ENCODE data around the gene NEUROD2. TPM values are rescaled to one million over a fixed set of nuclear protein-coding genes. Genes with fewer than 3 reads are reported as not detected.

The NEUROD2 gene
- total RNA-seq, 1 donor from 2014 or later, result not detected

- H3K36me3 ChIP-seq (ENCODE audit: insufficient read depth, low read length), result no peaks in the 10 kb centered on the region
- no peaks in the 10 kb centered on the region for H4K20me1 ChIP-seq (ENCODE audit: insufficient read depth, low read length)
- H3K9ac ChIP-seq (ENCODE audit: low read length), result no peak overlapping the region
- H3K27ac ChIP-seq (ENCODE audit: low read depth, low read length), result no peak overlapping the region
- H3K27me3 Mint-ChIP-seq (ENCODE audit: low read depth, unreplicated experiment), result peaks cover 37% of the 10 kb centered on the region
- H3K79me2 ChIP-seq (ENCODE audit: insufficient read depth, low read length), result peaks cover 3% of the 10 kb centered on the region
- H3K4me3 ChIP-seq (ENCODE audit: insufficient read depth, low read depth, low read length), result no peak overlapping the region
- H3K4me3 Mint-ChIP-seq (ENCODE audit: unreplicated experiment), result no peak overlapping the region
- TF ChIP-seq EZH2 (IDR thresholded peaks at IDR 0.05; ENCODE audit: insufficient read depth, low read length), result no peak
- no peak for TF ChIP-seq CTCF (IDR thresholded peaks at IDR 0.05; ENCODE audit: insufficient read depth, low read depth, low read length)
- no peak overlapping the region for H2AFZ ChIP-seq (ENCODE audit: low read depth, low read length)
- no peaks in the 10 kb centered on the region for H3K9me3 ChIP-seq (ENCODE audit: insufficient read depth, low read depth, low read length)
- FAIRE-seq, result no peak
- no peak for DNase-seq (ENCODE audit: low read depth)
- H3K4me1 ChIP-seq (ENCODE audit: insufficient read depth, low read length), result peaks cover 3% of the 10 kb centered on the region
- H3K4me1 Mint-ChIP-seq (ENCODE audit: low read depth, unreplicated experiment), result peaks cover 2% of the 10 kb centered on the region
- no peaks in the 10 kb centered on the region for H3K9me3 Mint-ChIP-seq (ENCODE audit: unreplicated experiment)
- H3K27ac Mint-ChIP-seq (ENCODE audit: unreplicated experiment), result no peak overlapping the region
- no peak overlapping the region for H3K4me2 ChIP-seq (ENCODE audit: low read length)
- H3K27me3 ChIP-seq (ENCODE audit: insufficient read depth, low read length), result peaks cover 37% of the 10 kb centered on the region
- H3K36me3 Mint-ChIP-seq (ENCODE audit: low read depth, unreplicated experiment), result no peaks in the 10 kb centered on the region
Observed at GRCh38 chr17:39632153-39632941, 24.6 kb upstream of the NEUROD2 start.

- H3K27ac ChIP-seq (ENCODE audit: low read depth, low read length), result no peak overlapping the region
- H3K9me3 Mint-ChIP-seq (ENCODE audit: unreplicated experiment), result no peaks in the 10 kb centered on the region
- no peak overlapping the region for H2AFZ ChIP-seq (ENCODE audit: low read depth, low read length)
- no peak overlapping the region for H3K27ac Mint-ChIP-seq (ENCODE audit: unreplicated experiment)
- peaks cover 43% of the 10 kb centered on the region for H3K27me3 ChIP-seq (ENCODE audit: insufficient read depth, low read length)
- H3K27me3 Mint-ChIP-seq (ENCODE audit: low read depth, unreplicated experiment), result peaks cover 41% of the 10 kb centered on the region
- no peaks in the 10 kb centered on the region for H4K20me1 ChIP-seq (ENCODE audit: insufficient read depth, low read length)
- peaks cover 5% of the 10 kb centered on the region for H3K4me1 ChIP-seq (ENCODE audit: insufficient read depth, low read length)
- H3K36me3 Mint-ChIP-seq (ENCODE audit: low read depth, unreplicated experiment), result no peaks in the 10 kb centered on the region
- H3K9me3 ChIP-seq (ENCODE audit: insufficient read depth, low read depth, low read length), result no peaks in the 10 kb centered on the region
- H3K4me3 Mint-ChIP-seq (ENCODE audit: unreplicated experiment), result no peak overlapping the region
- FAIRE-seq, result no peak
- H3K4me1 Mint-ChIP-seq (ENCODE audit: low read depth, unreplicated experiment), result peaks cover 2% of the 10 kb centered on the region
- DNase-seq (ENCODE audit: low read depth), result no peak
- no peaks in the 10 kb centered on the region for H3K79me2 ChIP-seq (ENCODE audit: insufficient read depth, low read length)
- TF ChIP-seq EZH2 (IDR thresholded peaks at IDR 0.05; ENCODE audit: insufficient read depth, low read length) (no peak), CTCF (IDR thresholded peaks at IDR 0.05; ENCODE audit: insufficient read depth, low read depth, low read length) (no peak)
- no peak overlapping the region for H3K4me2 ChIP-seq (ENCODE audit: low read length)
- H3K9ac ChIP-seq (ENCODE audit: low read length), result no peak overlapping the region
- no peaks in the 10 kb centered on the region for H3K36me3 ChIP-seq (ENCODE audit: insufficient read depth, low read length)
- H3K4me3 ChIP-seq (ENCODE audit: insufficient read depth, low read depth, low read length), result no peak overlapping the region
Observed at GRCh38 chr17:39631403-39631802, 23.7 kb upstream of the NEUROD2 start.

DNA sequence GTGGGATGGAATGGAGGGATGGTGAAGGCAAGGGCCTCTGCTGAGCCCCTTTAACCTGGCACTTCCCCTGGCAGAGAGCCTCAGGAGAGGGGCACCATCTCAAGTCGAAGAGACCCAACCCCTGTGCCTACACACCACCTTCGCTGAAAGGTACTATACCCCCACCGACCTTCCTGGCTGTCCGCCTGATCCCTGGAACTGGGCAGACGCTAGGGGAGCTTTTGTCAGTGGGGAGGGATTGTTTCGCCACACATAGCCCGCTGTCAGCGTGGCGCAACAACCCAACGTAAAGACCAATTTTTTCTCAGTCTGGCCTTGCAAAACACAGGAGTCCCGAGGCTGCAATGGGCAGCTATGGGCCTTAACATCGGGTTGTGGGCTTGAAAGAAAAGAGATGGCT is 22.2 kb upstream of the NEUROD2 start:
- H3K27ac Mint-ChIP-seq (ENCODE audit: unreplicated experiment), result no peak overlapping the region
- peaks cover 5% of the 10 kb centered on the region for H3K4me1 ChIP-seq (ENCODE audit: insufficient read depth, low read length)
- H2AFZ ChIP-seq (ENCODE audit: low read depth, low read length), result no peak overlapping the region
- H3K4me3 ChIP-seq (ENCODE audit: insufficient read depth, low read depth, low read length), result no peak overlapping the region
- FAIRE-seq (no peak), DNase-seq (ENCODE audit: low read depth) (no peak)
- H4K20me1 ChIP-seq (ENCODE audit: insufficient read depth, low read length), result no peaks in the 10 kb centered on the region
- H3K79me2 ChIP-seq (ENCODE audit: insufficient read depth, low read length), result no peaks in the 10 kb centered on the region
- peaks cover 2% of the 10 kb centered on the region for H3K4me1 Mint-ChIP-seq (ENCODE audit: low read depth, unreplicated experiment)
- no peaks in the 10 kb centered on the region for H3K36me3 Mint-ChIP-seq (ENCODE audit: low read depth, unreplicated experiment)
- no peak overlapping the region for H3K4me2 ChIP-seq (ENCODE audit: low read length)
- H3K27ac ChIP-seq (ENCODE audit: low read depth, low read length), result no peak overlapping the region
- H3K36me3 ChIP-seq (ENCODE audit: insufficient read depth, low read length), result no peaks in the 10 kb centered on the region
- H3K27me3 Mint-ChIP-seq (ENCODE audit: low read depth, unreplicated experiment), result peaks cover 56% of the 10 kb centered on the region
- no peak overlapping the region for H3K4me3 Mint-ChIP-seq (ENCODE audit: unreplicated experiment)
- H3K9me3 Mint-ChIP-seq (ENCODE audit: unreplicated experiment), result no peaks in the 10 kb centered on the region
- TF ChIP-seq EZH2 (IDR thresholded peaks at IDR 0.05; ENCODE audit: insufficient read depth, low read length) (no peak), CTCF (IDR thresholded peaks at IDR 0.05; ENCODE audit: insufficient read depth, low read depth, low read length) (no peak)
- H3K27me3 ChIP-seq (ENCODE audit: insufficient read depth, low read length), result peaks cover 57% of the 10 kb centered on the region
- no peak overlapping the region for H3K9ac ChIP-seq (ENCODE audit: low read length)
- no peaks in the 10 kb centered on the region for H3K9me3 ChIP-seq (ENCODE audit: insufficient read depth, low read depth, low read length)

All from astrocyte (in vitro differentiated cells and primary cell).